Measurements from ENCODE around the gene EIF1B.
"Not testable (repeated sequence)": the region's sequence is repeated elsewhere in the genome, so short reads cannot be mapped to it uniquely, and the experiment has no call there.

The EIF1B gene

DNA sequence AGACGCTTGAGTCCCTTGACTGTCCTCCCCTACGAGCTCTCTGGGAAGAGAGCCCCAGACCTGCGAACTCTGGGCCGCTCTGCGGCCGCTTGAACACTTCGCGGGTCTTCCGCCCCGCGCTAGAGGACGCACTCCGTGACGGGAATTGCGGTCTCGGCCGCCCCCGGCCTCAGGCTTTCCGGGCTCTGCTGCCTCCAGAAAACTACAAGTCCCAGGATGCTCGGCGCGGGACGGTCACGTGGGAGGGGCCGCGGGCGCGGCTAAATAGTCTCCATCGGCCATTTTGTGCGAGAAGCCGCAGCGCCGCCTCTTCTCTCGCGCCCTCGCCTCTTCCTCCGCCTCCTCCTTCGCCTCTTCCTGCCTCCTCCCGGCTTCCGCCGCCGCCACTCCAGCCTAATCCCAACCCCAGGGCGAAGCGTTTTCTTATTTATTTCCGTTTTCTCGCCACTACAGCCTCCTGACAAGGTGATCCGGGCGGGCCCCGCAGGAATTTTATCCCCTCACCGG lies at the start of gene EIF1B:
EIF1B (plus strand) TSS at position 290 of the 507 bp plus-strand sequence. CDS start 235 bp downstream, outside the sequence.
- FAIRE-seq (peak; percentile 5), DNase-seq (ENCODE audit: low spot score) (peak; percentile 97)

DNA sequence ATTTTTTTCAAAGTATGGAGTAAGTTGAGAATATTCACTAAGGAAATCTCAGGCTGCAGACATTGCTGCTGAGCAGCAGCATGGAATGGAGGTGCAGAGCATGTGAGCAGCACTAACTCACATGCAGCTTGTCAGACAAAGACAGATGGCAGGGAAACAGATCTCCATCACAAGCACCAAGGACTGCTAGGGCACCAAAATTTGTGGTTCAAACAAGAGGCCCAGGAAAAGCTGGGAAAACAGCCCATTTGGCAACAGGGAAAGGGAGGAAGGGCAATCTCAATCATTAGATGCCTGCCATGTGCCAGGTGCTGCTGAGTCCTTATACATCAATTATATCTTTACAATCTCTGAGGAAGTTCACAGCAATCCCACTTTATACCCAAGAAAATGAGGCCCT lies 47.2 kb upstream of the EIF1B start:
- FAIRE-seq, result no peak
- no peak for DNase-seq (ENCODE audit: low spot score)

DNA sequence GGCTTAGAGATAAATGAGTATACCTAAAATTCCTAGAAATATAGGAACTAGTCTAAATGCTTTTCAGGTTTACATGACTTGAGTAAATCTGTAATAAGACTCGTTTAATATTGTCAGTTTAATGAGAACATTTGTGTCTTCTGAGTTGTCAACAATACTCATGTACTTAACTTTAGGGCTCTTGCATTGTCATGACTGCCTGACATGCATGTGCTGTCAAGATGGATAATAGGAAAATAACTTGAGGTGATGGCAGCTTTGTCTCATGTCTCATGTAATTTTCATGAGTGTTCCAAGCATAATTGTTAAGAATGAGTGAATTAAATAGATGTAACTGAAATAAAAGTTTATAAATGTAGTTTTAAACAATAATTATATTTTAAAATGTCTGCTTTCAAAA lies 45.1 kb upstream of the EIF1B start:
- DNase-seq (ENCODE audit: low spot score) (no peak), FAIRE-seq (no peak)

DNA sequence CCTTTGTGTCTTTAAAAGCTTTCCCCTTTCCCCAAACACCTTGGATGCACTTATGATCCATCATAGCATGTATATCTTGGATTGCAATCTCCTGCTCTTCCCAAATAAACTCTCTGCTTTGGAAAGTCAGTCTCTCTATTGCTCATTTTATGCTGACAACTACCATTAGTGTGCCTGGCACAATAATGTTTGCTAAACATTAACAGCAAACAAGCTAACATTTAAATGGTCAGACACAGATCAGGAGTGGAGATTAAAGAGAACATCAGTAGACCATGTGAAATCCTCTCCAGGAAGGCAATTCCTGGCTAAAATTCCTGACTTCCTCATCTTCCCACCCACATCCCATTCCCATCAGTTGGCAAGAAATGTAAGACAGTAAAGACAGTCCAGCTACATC lies 44.3 kb upstream of the EIF1B start:
- no peak for DNase-seq (ENCODE audit: low spot score)
- no peak for FAIRE-seq

DNA sequence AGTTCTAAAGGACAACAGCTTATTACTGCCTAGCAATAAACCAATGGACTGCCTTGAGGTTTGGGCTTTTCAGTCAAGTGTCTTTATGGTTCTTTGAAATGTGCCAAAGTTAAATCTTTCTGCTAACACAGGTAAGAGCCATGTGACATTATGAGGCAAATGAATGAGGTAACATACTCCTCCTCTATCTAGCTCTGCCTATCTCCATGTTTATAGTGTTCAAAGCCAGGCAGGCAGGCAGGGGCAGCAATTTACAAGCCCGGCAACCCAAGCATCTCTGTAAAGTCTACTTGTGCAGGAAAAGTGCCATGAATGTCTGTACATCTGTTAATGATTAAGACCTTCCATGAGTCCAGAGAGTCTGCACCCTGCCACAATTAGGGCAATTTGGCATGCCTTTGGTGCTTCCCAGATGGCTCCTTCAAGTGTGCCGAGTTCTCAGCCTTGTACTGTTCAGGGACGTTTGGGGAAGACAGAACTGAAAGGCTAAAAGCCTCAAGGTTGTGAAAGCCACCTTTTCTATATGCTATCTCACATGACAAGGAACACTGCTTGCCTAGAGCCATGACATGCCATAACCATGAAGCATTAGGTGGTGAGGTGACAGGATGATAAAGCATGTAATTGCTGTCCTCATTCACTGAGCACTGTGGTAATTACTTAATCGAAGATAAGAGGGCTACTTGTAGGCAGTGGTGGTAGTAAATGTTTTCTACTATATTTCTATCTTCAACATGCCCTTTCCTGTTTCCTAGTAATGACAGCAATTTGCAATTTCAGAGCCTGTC lies 41.4 kb upstream of the EIF1B start:
- DNase-seq (ENCODE audit: low spot score) (no peak), FAIRE-seq (no peak)

DNA sequence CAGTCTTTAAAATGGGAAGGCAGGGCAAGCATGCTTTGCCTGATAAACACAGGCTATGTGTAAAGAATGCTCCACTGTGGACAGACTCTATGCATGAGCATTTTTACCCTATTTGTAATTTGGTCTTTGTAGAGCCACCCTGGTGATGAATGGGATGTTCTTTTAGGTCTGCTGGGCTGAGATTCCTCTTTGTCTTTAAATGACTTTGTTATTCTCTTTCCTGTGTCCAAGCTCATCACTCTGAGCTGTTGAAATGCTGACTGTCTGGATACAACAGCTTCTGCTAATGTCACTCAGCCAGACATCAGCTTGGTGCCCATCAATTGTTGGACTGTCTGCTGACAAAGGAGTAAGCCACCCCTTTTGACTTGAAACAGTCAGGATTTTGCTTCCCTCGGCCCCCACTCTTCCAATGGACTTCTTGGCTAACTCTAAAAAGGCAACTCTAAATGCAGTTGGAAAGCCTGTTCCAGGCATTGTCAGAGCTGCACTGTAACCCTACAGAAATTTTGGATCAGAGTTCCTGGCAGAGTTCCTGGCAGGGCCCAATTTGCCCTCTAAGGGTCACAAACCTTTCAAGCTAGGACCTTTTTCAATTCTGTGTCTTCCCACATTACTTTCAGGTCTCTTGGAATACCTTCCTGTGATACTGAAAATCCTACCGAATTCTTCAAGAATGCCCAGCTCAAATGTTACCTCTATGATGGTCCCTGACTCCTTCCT lies 40.5 kb upstream of the EIF1B start:
- FAIRE-seq, result no peak
- no peak for DNase-seq (ENCODE audit: low spot score)

DNA sequence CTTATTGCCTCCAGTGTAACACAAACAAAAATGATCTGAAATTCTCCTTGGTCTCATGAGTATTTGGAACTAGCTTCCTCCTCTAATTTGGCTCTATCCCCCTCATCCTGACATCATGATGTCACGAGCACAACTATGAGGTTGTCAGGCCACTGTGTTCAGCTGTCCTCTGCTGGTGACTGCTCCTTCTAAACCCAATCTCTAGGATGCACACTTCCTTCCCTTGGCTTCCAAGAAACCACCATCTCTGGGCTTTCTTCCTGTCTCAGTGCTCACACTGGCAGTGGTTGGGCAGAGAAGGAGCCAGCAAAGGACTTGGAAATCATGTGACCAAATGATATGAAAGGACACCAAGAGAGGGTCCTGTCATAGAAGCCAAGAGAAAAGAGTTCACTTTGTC lies 30.7 kb upstream of the EIF1B start:
- DNase-seq (ENCODE audit: low spot score) (no peak), FAIRE-seq (peak; percentile 42)

DNA sequence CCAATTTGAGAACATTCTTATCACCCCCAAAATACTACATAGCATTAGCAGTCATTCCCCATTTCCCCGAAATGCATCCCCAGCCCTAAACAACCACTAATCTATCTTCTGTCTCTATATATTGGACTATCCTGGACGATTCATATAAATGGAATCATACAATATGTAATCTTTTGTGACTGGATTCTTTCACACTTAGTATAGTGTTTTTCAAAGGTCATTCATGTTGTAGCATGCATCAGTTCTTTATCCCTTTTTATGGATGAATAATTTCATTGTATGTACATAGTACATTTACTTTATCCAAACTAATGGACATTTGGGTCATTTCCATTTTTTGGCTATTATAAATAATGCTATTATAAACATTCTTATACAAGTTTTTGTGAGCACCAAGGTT lies 27.5 kb upstream of the EIF1B start:
- no peak for FAIRE-seq
- DNase-seq (ENCODE audit: low spot score), result no peak

DNA sequence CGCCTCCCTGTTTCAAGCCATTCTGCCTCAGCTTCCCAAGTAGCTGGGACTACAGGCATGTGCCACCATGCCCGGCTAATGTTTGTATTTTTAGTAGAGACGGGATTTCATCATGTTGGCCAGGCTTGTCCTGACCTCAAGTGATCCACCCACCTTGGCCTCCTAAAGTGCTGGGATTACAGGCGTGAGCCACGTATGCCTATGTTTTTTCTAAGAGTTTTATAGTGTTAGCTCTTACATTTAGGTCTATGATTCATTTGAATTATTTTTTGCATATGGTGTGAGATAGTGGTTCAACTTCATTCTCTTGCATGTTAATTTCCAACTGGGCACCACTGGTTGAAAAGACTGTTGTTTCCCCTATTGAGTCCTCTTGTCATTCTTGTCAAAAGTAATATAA lies 26.4 kb upstream of the EIF1B start:
- not testable (repeated sequence) for FAIRE-seq; DNase-seq (ENCODE audit: low spot score)

DNA sequence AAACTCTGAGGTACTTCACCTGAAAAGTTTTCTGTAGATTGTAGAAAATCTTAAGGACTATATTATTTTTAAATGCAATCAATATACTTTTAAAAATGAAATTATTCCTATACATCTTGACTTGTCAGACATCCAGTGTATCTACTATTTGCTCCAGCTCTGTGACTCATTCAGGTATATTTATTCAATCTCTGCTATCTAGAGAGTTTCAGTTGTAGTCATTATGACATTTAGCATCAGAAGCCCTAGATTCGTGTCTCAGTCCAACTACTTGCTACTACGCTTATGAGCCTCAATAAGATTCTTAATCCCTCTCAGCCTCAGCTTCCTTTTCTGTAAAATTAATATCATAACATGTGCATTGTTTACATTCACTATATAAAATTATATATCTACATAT lies 22.3 kb upstream of the EIF1B start:
- FAIRE-seq, result no peak
- no peak for DNase-seq (ENCODE audit: low spot score)

DNA sequence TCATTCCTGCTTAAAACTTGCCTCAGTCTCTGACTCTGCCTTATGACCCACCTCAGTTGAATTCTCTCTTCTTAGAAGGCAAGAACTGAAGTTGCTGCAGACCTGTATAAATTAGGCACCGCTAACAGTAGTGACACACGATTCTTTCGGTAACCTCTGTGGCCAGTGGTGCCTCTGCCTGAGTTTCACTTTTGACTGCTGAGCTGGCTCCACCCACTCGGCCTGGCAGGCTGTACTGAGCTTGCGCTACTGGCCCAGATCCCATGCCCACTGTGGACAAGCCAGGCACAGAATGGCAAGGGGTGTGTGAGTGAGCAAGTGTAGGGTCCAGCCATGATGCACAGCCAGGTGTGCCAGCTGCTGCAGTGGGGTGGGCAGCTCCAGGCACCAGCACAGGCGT lies 19.1 kb upstream of the EIF1B start:
- no peak for FAIRE-seq
- no peak for DNase-seq (ENCODE audit: low spot score)

DNA sequence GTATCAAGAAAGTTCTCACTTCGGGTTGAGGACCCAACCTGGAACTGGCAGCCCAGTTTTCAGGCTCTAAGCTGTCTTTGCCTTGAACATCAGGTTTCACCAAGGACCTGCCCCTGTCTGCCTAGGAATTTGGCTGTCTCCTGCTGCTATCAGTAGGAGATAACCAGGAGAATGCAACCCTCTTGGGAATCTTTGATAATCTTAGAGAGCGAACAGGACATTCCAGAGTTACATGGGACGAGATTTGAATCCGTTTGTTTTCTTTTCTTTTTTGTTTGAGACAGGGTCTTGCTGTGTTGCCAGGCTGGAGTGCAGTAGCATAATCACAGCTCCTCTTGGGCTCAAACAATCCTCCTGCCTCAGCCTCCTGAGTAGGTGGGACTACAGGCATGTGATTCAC lies 18.0 kb upstream of the EIF1B start:
- FAIRE-seq, result no peak

DNA sequence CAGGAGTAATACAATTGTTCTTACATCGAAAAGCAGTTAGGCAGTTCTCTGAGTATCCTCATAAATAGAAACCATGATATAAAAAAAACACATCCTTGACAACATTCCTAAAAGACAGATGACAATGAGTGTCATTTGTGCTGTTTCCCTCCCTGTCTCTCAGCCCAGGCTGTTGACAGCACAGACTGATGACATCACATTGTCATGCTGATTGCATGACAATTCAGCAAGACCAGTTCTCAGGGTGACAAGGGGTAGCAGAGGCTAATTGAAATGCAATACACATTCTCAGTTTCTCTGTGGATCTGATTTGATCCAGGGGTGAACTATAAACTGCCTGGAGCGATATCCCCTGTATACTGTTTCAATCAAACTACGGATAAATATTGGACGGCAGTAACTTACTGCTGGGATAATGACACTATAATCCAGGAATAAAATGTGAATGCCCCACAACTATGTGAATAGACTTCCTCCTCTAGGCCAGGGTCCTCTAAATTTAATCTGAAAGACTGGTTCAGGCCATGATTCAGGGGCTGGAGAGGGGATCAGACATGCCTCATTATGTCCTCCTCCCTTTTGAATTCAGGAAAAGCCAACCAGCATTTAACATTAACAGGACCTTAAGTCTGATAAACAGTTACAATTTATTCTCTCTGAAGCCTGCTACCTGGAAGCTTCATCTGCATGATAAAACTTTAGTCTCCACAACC lies 16.7 kb upstream of the EIF1B start:
- no peak for DNase-seq (ENCODE audit: low spot score)
- FAIRE-seq, result peak; percentile 59

More for the DNA sequence above, 18.0 kb upstream of the EIF1B start:
- DNase-seq (ENCODE audit: low spot score), result no peak

DNA sequence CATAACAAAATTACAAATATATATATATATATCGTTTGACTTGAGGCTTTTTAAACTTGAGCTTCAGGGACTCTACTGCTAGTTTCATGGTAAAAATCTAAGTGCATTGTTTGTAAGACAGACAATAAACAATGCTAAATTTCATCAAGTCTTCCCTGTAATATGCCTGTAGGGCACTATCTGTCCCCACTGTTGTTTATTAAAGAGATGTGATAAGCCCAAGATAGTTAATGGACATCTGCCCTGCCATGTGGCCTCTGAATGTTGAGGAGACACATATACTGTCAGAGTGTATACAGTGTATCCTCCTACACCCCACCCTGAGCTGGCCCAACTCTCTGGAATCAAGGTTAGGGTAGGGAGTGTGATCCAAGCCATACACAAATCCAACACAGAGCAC lies 15.1 kb upstream of the EIF1B start:
- FAIRE-seq, result no peak
- DNase-seq (ENCODE audit: low spot score), result no peak

DNA sequence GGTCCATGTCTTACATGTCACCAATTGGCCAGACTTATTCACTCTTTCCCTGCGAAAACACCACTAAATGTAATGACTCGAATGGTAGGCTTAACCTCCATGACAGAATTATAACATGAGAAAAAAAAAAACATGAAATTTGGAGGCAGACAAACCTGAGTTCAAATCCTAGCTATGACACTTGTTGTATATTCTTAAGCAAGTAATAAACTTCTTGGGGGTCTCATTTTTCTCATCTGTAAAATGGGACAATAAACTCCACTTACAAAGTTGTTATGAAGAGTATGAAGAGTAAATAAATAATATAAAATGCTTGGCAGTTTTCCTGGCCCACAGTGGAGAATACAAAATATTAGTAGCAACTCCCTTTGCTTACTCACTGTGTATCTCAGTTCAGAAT lies 11.4 kb upstream of the EIF1B start:
- no peak for FAIRE-seq
- no peak for DNase-seq (ENCODE audit: low spot score)

DNA sequence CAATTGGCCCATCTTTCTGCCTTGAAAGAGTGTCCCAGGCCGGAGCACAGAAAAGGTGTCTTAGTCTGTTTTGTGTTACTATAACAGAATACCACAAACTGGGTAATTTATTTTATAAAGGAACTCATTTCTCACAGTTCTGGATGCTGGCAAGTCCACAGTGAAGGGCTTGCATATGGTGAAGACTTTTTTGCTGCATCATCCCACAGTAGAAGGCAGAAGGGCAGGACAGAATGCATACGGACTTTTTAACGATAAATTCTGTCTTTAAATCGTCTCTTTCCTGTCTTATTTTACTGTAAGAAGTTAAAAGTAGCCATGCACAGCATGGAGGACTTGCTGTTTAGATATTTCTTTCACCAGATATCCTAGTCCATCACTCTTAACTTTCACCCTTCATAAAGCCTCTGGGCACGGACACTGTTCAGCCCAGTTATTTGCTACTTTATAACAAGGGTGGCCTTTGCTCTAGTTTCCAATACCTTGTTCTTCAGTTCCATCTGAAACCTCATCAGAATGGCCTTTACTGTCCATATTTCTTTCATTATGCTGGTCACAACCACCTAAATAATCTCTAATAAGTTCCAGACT lies 10.3 kb upstream of the EIF1B start:
- no peak for FAIRE-seq
- no peak for DNase-seq (ENCODE audit: low spot score)

DNA sequence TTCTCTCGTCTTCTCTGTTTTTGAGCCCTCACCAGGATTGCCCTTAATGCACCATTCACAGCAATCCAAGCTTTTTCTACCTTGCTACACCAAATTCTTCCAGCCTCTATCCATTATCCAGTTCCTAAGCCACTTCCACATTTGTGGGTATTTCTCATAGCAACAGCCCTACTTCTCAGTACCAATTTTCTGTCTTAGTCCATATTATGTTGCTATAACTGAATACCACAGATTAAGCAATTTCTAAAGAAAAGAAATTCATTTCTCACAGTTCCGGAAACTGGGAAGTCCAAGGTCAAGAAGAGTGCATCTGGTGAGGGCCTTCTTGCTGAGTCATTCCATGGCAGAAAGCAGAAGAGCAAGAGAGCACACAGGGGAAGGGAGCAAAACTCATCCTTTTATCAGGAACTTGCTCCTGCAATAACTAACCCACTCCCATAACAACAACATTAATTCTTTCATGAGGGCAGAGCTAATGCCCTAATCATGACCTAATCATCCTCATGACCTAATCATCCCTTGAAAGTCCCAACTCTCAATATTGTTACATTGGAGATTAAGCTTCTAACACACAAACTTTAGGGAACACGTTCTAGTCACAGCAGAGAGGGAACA lies 9.7 kb upstream of the EIF1B start:
- no peak for DNase-seq (ENCODE audit: low spot score)
- no peak for FAIRE-seq

DNA sequence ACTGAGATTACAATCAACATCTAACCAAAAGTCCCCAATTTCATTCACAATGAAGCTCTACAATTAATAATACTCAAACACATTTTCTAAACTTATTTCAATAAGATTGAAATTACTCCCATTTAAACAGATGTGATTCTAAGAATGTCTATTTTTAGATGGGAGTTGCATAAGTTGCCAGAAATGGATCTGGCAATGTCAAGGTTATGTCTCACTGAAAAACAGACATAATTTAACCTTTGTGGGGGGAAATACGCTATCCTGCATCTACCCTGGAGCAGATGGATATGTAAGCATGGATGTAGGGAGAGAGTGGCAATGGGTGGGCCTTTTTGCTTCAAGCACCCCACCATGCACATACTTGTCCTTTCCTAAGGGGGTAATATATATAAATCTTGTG lies 6.7 kb upstream of the EIF1B start:
- FAIRE-seq (no peak), DNase-seq (ENCODE audit: low spot score) (no peak)

DNA sequence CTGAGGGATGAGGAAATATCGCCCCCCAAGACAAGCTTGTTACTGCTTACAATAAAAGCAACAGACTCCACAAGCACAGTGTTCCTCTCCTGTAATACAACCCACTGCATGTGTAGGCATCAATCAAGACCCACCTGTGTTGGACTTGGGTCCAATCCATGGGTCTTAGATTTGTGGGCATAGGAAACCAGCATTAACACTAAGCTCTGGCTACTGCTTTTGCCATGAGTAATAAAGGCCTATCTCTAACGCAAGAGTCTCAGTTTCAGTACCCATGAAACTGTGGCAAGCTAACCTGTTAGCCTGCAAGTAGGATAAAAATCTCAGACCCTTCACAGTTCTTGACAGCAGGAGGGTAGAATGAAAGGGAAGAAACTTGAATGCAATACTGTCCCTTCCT lies 5.2 kb upstream of the EIF1B start:
- DNase-seq (ENCODE audit: low spot score), result no peak
- no peak for FAIRE-seq

DNA sequence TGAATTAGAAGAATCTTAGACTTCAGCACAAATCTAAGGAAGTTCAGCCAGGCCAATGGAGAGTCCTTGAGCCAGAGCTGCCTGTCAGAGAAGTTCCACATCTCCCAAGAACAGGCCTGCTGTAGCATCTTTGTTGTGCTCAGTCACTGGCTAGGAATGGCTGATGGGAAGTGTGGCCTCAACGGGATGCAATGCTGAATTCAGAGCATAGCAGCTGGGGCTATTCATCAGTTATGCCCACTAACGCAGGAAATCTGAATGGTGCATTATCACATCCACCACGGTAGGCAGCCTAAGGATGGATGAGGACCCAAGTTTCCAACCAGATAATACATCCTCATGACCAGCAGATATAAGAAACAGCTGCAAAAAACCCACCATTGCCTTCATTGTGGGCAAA lies 3.2 kb upstream of the EIF1B start:
- FAIRE-seq, result no peak

DNA sequence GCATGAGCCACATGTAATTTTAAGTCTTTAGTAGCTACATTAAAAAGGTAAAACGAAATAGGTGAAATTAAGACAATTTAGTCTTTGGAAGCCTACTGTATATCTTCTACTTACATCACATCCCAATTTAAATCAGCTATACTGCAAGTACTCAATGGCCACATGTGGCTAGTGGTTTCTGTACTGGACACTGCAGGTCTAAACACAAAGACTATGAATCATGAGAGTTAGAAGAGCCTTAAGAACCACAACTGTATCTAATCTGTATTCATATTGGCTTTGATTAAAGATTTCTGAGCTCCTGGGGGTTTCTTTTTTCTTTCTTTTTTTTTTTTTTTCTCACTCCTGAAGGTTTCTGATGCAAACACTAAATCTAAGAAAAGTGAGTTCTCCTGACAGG lies 2.3 kb upstream of the EIF1B start:
- FAIRE-seq, result no peak
- no peak for DNase-seq (ENCODE audit: low spot score)

More for the DNA sequence above, 3.2 kb upstream of the EIF1B start:
- DNase-seq (ENCODE audit: low spot score), result no peak

Measured in urothelium cell line (cell line).